Activated CD8-positive, alpha-beta memory T cell treated with anti-CD3 and anti-CD28 coated beads, Interleukin-2, amount 50 U/mL, for 1 hour (primary cell): ENCODE measurements around the gene PFKFB2.

Source experiments
- DNase-seq: peaks from one replicate; pipeline ENCODE4 v3.0.0-alpha.2; 2020; ENCODE audit errors: extremely low read depth

Gene PFKFB2

DNA sequence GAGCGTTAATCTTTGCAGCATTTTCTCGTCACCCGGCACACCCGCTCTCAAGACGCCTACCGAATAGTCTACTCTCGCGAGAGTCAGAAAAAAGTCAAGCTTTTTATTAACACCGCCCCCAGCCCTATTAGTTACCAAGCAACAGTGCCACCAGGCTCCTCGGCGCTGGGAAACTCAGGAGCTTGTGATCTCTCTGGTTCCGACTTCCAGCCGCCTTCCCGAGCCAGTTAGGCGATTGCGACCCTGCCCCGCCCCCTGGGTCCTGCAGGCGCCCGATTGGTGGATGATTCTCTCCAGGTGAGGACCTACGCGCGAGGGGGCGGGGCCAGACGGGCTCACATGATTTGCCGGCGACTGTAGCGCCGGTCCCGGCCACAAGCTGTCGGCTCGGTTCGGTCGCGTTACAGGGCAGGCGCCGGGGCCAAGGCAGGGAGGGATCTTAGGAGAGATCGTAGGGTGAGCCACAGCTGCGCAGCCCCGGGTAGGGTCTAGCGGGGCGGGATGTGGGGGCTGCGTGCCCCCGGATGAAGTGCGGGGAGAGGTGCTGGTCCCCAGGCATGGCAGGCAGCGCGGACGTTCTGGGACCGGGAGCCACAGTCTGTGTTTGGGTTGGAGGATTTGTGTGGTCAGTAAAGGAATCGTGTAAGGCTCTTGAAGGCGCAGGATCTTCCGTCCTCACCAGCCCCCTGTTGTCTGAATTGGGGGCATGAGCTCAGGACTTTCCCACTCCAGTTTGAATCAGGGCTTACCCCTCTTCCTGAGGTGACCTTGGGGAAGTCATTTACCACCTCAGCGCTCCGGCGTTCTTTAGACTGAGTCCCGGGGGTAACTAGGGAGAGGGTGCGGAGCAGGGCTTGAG lies at the start of gene PFKFB2:
Gene PFKFB2, plus strand, starts transcription at position 365 of the 859 bp plus-strand sequence. CDS start 1,443 bp downstream, outside the sequence.
- peak; percentile 94 for DNase-seq

DNA sequence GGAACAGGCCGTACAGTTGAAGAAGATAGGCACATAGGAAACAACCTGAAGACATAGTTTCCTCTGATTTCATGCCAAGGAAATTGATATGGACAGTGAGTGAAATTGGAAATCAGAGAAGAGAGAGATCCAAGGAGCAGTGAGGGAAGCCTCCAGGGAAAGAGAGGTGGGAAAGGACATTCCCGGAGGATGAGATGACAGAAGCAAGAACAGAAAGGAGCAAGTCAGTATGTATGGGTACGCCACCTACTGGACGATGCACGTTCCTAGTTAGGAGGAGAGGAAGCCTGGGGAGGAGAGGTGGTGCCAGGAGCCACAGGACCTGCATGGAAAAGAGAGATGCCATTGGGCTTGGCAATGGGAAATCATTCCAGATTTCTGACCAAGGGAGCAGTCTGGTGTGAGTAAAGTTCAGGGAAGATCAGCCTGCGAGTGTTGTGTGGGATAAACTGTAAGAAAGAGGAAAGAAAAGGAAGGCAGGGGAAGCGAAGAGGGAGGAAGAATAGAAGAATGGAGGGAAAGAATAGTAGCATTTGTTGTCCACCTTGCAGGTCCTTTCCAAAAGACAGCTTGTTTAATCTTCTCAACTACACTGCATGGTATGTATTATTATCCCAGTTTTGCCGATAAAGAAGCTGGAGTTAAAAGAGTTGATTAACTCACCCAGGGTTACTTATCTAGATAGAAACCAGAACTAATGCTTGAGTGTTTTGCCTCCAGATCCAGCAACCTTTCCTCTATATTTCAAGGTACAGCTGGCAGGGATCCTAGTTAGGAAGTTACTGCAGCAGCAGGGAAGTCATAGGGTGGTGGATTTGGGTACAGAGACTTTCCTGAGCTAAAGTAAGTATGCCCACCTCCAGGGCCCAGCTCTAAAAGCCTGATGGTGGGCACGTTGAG lies 47.9 kb upstream of the PFKFB2 start:
- DNase-seq, result no peak

DNA sequence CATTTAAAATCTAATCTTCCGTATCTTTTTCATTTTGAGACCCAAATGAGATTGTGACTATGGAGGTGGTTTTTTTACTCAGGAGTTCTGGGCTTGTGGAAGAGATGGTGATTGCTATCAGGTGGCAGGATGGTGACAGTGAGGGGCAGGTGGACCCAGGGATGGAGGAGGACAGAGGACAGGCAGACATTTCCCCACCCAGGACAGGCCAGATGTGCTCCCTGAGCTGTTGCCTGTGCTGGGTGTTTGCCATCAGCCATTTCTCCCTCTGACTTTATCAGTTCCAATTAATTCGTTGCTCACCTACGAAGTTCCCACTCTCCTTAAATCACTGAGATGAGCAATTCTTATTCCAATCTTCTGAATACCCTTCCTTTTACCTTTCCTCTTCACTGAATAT lies 47.0 kb upstream of the PFKFB2 start:
- DNase-seq, result no peak

DNA sequence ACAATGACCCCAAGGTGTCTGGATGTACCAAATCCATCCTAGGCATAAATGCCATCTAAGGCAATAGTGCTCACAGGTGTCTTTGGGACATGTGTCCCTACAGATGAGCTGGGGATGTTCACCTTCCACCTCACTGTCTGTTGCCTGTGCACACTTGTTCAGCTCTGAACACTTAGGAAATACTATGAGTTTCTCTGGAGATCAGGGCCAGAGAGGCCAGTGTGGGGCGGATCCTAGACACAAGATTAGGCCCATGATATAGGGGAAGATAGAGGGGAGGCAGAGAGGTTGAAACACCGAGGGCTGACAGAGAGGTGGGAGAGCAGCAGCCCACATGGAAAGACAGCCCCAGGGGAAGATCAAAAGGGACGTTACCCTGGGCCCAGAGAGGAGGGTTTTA lies 46.2 kb upstream of the PFKFB2 start:
- no peak for DNase-seq

DNA sequence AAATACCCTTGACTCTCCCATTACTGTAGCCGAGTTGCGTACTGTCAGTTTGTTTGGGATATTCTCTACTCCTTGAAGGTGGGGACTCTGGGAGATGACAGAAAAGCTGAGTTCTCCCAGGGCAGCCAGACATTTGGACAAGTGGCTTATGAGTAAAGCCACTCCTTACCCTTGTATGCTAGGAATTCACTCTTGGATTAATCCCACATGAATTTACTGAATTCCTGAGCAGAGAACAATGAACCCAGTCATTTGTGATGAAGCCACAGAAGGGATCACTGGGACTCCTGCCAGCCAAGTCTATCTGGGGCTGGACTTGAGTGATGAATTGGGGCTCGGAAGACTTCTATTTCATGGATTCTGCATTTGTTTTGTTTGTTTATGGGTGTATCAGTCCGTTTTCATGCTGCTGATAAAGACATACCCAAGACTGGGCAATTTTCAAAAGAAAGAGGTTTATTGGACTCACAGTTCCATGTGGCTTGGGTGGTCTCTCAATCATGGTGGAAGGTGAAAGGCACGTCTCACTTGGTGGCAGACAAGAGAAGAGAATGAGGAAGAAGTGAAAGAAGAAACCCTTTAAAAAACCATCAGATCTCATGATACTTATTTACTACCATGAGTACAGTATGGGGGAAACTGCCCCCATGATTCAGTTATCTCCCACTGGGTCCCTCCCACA lies 45.6 kb upstream of the PFKFB2 start:
- DNase-seq, result no peak

DNA sequence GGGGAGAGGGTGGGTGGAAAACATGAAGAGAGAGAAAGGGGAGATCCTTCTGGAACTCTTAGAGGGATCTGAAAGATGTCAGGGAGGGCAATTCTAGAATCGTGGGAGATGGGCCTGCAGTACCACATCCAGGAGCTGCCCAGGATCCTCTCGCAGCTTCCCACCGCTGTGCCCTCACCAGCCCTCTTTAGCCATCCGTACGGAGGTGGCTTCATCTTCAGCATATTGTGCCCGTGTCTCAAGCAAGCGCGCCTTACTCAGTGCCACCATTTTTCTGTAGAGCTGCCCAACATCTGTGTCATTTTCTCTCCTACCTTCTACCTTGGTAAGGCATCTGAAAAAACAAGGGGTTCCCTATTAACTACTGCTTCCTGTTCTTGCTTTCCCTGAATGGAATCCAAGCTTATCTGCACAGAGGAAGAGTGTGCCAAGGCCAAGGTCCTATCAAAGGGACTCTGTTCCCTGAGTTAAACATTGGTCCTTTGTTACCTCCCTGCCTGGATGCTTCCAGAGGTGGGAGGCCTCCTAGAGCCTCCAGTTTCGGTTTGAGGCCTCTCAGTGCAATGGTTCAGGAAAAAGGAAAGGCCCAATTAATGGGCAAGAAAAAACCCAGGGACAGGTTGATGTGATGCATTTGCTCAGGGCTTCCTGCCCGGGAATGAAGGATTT lies 43.8 kb upstream of the PFKFB2 start:
- no peak for DNase-seq

DNA sequence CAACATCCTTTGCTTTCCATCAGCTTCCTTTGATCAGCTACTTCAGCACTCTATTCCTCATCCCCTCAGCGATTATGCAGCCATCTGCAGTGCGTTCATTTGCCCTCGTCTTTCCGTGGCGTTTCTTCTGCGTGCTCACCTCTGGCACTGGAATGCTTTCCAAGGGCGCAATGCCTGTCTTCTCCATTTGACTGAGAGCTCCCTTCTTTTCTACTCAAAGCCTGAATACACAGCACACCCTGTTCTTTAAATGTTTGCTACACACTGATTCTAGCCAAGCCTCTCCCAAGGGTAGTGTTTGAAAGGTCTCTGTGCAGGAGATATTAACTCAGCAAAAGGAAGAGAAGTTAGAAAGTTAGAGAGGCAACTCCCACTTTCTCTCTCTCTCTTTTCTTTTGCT lies 43.1 kb upstream of the PFKFB2 start:
- no peak for DNase-seq

DNA sequence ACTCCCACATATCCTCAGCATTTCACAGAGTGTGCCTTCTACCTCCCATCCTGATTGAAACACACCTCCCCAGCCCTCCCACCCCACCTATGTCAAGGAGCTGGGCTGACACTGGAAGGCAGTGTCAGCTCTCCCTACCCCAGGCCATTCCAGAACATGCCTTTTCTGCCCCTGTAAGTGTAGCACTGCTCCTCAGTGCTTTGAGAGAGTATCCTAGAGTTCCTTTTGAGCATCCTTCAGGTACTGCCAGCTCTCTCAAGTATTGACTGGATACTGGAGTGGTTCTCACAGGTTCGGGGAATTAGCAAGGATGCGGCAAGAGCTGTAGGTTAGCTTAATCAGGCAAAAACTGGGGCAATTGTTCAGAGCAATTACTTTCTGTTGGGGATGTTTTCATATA lies 42.3 kb upstream of the PFKFB2 start:
- no peak for DNase-seq

DNA sequence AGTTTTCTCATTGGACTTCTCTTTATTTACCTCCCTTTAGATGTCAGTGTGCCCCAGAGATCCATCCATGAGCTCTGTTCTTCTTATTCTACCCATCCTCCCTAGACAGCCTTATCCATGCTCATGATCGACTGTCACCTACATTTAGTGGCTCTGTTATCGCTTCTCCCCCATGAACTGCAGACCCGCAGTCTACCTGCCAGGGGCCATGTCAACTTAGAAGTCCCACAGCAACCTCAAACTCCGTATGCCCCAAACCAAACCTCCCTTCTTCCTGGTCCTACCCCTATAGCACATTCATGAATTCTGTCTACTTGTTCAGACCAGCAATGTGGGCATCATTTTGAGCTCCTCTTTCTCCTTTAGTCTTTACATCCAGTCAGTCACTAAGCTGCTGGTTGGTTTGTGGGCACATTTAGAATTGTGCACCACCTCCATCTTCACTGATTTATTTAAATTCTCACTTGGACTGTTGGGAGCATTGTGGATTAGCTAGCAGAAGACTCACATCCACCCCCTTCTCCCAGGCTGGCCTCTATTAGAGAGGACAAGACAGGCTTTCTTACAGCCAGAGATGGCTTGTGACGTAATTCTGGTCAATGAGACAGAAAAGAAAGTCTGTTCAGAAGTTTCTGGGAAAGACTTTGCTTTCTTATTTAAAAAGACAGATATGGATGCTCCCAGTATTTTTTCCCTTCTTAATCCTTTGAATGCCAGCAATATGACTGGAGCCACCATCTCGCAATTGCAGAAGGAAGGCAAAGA lies 39.6 kb upstream of the PFKFB2 start:
- DNase-seq, result no peak

DNA sequence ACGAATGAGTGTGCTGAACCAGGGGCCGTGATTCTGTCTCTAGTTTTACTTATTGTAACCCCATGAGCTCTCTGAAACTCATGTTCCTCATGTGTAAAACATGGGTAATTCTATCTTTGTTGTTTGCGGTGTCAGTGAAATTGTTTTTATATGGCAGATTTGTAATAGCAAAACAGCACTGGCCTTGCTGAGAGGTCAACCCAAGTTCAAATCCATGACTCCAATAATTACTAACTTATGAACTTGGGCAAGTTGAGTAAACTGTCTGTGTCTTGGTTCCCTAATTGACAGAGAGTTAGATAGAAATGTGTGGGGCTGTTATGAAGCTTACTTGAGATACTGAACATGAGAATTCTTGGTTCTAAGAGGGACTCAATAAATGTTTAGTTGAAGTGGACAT lies 38.3 kb upstream of the PFKFB2 start:
- DNase-seq, result no peak

DNA sequence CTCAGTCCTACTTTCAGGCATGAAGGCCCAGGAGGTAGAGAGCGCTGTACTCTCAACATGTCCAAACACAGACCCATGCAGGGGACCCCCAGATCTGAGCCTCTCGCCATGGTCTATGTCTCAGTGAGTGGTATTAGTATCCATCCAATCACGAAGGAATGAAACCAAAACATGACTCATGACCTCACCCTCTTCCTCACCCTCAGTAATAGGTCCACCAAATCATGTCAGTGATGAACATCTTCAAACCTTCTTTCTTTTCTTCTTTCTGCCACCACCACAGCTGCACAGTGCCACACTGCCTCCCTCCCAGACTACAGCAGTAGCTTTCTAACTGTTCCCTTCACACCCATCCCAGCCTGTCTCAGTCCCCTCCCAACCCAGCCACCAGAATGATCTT lies 37.3 kb upstream of the PFKFB2 start:
- DNase-seq, result no peak

DNA sequence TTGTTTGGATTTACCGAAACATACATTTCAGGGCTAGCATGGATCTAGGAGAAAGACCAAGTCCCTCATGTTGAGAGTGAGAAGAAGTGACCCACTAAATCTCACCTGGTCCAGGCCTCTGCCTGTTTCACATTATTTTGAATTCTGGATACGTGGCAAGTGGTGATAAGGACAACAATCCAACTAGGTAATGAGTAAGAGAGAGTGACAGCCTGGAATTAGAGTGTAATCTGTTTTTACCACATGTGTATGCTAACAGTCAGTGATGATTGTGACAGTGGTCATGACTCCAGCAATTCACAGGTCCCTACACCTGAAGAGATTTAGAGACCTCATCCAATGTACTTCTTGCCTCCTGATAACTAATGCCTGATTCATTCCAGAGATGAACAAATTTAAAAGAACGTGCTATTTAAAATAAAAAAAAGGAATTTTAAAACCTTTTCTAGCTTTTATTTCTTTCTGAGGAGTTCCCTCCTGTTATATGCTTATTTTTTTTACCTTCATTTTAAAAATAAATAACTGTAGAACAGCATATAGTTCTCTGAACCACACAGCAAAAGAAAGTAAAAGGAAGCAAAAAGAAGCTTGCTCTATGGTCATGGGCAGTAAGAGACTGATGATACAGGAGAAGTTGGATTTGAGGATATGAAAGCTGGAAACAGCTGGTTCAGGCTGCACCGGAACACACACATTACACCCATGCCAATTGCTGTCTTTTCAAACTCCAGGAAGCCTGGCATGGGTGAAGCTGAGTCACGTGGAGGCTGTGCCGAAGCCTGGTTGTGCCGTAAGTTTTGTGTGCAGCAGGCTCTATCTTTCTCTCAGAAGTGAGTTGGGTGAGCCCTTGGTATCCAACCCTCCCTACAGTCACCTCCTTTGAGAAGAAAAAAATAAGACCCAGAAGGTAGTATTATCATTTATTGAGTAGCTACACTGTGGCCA lies 35.2 kb upstream of the PFKFB2 start:
- DNase-seq, result no peak

DNA sequence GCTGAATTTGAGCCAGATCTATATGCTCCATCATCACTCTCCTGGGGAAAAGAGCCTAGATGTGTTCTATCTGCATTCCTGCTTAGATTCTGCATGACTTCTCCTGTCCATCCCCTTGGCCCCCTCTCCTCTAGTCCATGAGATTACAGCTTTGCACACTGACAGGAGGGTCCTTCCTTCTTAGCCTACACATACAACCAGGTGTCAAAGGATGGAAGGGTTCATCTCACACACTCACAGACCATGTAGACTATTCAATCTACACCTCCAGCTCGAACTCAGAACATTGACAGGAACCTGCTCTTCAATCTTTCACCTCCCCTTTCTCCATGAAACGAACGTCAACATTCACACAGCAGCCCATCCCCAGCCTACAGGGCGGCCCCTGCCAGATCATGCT lies 34.4 kb upstream of the PFKFB2 start:
- no peak for DNase-seq

DNA sequence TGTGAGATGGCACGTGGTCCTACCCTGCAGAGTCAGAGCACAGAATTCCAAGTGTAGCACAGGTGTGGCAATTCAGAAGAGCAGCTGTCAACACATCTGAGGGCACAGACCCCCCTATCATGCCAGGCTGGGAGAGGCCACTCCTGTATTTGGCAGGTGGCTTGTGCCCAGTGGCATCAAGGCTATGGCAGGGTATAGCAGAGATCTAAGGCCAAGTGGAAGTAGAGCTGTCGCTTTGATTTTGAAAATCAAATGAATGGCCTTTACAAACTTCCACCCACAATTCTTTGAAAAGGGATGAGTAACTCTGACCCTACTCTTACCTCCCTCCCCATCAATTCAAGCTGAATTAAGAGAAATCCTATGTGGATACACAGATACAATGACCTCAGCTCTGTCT lies 33.9 kb upstream of the PFKFB2 start:
- no peak for DNase-seq

DNA sequence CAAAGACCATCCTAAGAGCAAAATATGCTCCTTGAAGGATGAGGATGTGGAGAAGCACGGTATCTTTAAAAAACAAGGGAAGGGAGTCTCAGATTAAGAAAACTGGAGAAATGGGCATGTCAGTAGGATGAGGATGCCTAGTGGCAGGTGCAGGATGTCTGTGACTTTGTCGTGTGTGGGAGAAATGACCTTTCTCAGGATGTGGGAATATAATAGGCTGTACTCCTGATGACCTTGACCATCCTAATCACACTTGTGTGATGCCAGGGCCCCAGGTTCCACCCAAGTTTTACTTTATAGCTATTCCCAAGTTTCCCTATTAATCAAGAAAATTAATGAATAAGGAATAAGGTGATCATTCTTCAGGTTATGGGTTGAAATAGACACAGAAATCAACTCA lies 33.4 kb upstream of the PFKFB2 start:
- DNase-seq, result no peak

DNA sequence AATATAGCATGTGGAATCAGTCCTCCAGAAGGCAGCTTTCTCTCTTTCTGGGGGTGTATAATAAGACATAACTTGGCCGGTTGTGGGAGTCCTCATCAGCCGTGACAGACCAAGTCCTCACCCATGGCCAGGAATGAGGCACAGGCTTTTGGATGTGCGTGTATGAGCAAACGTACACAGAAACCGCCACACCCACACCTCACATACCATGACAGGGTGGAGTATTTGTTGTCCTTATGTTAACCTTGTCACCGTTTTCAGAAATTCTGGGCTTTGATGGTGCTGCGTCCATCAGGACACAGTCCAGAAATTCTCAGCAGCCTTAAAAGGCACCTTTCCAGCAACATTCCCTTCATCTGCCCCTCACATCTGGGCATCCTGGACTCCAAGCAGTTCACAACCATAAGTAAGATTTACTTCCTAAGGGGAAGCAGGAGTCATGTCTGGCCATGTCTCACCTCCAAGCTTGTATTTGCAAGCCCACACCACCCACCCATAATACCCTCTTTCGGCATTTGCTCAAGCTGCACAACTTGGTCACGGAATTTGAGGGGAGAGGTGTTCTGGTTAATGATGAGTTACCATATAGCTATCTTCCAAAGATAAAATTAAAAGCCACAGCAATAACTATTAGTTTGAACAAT lies 32.9 kb upstream of the PFKFB2 start:
- no peak for DNase-seq

DNA sequence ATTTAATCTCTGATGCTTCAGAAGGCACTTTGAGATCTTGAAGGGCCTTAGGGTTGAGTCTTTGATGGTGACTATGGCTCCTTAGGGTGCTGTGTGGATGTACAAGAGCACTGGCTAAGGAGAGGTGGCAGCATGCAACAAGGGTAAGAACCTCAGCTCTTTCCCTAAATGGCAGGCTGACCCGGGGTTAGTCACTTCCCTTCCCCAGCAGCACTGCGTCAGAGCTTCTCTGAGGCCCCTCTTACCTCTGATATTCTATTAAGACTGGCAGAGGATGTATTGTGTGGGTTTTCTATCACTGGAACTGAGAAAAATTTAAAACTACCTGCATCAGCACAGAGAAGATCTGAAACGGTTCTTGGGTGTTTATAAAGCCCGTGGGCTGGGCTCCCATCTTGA lies 32.4 kb upstream of the PFKFB2 start:
- no peak for DNase-seq

DNA sequence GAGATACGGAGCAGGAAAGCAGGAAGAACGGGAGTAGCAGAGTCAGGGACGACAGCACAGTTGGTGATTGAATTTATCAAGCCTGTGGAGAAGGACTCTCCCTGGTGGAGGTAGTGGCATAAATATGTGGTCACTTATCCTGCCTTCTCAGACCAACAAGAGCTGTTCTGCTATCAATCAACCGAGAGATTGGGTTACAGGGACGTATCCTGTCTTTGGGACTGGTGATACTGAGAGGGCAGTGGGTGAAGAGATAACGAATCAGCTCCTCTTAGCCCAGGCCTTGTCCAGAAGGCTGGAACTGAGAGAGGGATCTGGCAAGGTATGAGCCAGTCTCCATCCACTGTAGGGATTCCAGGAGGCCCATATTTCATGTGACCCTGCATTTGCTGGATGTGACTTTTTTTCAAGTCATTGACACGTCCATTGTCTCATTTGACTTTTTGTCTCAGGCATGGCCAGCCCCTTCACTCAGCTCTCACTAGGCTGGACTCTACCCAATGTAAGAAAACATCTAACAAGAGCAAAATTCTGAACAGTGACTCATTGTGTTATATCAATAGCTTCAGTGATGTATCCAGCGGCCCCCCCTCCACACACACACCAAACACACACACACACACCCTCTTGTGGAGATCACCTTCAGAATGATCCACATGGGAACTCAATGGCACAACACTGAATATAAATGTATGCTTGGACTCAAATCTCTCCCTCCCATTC lies 31.8 kb upstream of the PFKFB2 start:
- DNase-seq, result no peak
